CD1c-positive myeloid dendritic cell (primary cell): ENCODE measurements around the gene CIPC.

Experiments used
- DNase-seq: peaks from one replicate; pipeline ENCODE4 v3.0.0-alpha.2; 2016; ENCODE audit errors: extremely low spot score

The CIPC gene

DNA sequence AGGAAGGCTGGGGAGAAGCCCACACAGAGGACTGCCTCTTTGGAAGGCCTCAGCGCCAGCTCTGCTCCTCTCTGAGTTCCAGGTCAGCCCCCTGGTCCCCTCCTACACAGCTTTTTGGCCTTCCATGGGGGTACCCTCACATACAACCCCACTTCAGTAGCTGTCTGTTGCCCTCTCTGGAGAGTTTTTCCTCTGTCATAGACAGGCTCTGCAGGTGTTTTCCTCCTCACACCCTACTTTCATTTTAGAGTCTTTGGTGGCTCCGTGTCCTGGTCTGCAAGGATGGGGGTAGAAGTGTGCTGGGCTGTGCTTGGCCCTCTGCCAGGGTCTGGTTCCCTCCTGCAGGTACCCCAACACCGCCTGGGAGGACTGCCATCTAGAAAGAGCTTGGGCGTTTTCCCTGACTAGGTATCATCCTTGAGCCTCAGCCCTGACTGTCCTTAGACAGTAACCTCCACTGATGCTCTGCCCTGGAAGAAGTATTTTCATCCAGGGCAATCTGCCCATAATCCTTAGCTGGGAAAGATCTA is 28.5 kb downstream of the CIPC start:
- DNase-seq: no peak

DNA sequence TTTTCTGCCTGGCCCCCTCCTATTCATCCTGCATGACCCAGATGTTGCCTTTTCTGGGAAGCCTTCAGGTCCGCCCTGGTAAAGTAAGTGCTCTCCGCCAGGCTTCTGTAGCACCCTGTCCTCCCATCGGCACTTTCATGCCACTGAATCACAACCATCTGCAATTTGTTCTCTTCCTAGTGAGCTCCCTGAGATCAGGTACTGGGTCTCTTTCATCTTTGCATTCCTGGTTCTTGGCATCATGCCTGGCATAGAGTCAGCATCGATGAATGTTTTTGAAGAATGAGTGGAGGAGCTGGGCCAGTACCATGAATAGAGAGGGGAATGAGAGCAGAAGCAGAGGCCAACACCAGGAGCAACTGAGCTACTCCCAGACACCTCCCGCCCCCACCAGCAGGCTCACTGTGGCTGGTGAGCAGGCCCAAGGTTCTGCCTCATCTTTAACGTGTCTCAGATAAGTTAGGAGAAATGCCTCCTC is 30.4 kb downstream of the CIPC start:
- no peak for DNase-seq

DNA sequence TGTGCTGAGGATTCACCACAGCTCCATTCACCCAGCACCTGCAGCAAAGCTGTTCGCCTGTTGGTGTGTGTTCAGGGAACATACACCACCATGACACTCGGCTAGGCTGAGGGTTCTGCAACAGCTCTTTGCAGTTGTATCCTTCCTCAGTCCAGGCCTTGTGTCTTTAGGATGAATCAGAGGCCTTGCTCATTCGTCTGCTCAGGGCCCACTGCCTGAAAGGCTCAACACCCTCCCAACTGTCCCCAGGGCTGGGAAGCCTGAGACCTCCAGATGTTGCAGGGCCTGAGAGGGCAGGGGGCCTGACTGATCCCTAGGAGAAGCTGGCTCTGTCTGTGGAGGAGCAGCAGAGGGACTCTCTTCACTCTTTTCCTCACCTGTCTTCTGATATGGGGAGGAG is 32.3 kb downstream of the CIPC start:
- no peak for DNase-seq

DNA sequence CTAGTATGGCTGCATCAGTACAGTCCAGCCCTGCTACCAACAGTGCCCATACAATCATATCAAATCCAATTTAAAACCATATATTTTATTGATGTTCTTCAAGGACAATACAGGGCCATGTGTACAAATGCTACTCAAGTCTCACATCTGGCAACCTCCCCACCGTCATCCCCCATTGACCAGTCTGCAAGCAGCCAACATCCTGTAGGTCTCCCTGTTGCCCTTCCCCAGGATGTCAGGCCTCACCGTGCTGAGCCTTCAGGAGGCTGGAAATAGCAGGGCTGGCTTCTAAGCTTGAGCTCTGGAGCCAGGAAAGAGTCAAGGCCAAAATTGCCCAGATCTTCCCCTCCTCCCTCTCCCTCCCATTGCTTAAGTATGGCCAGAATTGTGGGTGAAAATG is 33.1 kb downstream of the CIPC start:
- no peak for DNase-seq

DNA sequence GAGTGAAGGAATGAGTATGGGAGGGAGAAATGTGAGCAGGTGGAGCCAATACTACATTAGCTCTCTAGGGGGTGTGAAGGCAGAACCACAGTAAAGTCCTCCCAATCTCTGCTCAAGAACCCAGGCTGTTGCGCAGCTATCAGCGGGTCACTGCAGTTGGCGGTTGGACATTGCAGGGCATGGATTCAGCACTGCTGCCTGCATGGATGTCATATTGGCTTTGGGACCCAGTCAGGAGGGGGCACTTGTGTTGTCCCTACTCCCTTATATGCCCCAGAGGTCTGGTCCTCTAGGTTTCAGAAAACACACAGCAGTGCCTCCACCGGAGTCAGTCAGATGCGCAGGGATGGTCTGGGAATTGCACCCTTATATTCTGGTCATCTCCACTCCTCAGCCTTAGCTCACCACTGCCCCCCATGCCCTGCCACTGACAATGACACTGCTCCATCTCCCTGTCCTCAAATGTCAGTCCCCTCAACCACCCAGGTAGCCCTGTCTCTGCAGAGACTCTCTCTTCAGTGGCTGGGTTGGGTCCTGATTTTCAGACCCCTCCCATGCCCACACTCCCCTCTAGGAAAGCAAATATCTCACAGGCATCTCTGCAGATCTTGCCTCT is 33.9 kb downstream of the CIPC start:
- DNase-seq: no peak

DNA sequence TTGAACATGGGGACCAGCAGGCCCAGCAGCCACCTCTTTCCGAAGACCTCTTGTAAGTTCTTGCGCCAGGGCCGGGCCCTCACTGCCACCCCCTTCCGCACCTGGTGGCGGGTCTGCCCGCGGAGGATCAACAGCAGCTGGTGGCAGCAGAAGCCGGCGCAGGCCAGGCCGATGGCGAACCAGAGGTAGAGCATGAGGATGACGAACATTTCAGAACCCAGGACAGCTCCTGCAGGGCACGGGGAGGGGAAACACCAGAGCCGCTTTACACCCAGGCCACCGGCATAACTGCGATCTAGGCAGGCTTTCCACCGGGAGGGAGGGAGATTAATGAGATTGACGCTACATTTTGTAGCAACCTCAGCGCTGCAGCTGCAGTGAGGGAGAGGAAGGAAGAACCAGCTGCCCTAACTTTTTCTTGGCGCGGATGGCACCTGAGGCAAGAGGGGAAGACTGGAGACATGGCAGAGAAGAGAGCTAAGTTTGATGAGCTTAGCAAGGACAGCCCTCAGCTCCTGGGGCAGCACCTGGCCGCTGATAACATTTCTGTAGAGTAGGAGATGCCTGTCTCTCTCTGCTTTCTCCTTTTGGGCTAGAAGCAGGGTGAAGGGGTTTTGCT is 35.8 kb downstream of the CIPC start:
- peak; percentile 53 for DNase-seq

DNA sequence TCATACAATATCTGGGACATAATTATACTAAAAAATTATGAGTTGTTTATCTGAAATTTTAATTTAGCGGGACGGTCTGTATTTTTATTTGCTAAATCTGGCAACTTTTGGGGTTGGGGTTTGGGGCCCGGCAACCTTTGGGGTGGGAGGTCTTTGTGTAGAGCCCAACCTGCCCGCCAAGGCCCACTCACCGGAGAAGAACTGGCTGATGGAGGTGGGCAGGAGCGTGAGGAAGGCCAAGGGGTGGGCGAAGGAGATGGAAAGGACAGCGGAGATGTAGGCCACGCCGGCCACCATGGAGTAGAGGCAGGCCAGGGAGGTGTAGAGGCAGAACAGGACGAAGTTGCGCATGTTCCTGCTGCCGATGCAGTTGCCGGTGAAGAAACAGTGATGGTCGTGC is 41.0 kb downstream of the CIPC start:
- no peak for DNase-seq

DNA sequence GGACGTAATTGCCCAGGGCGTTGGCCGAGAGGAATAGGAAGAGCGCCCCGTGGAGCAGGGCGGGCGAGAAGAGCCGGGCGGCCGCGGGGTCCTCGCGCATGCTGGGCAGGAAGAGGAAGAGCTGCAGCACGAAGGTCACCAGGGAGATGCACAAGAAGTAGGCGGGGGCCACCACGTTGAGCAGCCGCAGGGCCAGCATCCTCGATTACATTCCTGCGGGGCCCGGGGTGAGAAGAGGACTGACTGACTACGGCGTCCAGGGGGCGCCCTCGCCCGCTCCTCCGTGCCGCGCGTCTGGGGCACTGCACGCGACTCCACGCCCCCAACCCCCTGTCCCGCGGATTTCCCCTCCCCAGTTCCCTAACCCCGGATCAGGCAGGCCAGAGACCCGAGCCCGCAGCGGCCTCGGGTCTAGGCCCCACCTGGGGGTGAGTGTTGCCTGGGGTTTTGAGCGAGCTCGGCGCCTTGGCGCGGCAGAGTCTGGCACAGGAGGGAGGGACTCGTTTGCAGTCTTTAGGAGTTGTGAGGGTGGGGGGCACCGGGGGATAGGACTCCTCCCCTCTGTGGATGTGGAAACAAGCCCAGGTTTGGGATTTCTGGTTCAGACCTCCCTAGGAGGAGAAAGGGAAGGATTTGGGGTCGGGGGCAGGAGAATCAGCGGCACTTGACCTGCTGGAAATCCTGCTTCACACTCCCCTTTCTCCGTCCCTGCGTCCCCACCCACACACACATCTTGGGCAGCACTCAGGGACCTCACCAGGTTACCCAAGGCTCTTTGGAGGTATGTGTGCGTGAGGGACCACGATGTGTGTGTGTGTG is 41.7 kb downstream of the CIPC start:
- DNase-seq: peak; percentile 47

DNA sequence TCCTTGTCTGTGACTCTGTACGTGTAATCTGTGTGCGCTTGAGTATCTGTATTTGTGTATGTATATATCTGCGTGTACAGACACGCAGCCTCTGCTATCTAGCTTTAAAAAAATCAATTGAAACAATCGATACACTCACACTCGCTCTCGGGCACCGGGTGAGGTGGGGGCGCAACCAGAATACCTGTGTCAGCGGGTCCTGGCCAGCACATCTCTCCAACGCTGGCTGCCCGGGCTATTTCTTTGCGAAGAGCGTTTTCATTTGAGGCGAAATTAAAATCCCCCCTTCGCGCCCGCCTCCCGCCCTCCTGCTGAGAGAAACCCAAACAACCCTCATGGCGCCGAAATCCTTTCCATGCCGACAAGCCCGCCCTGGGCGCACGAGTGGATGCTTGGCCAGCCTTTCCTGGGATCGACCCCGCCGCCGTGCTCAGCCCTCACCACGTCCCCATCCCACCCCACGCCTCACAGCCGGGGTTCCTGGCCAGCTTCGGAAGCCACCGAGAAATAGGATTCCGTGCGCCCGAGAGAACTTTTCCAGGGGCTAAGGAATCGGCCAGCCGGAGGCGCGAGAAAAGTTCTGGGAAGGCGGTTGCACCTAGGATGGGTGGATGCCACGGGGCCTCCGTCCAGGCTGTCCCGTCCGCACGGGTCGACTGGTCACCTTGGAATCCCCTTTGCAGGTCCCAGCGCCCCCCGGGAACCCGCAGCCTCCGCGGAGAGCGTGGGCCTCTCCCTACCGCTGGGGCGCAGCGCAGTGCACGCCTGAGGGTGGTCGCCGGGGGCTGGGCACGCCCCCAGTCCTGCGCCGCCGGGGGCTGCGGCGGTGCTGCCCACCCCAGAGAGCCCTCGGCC is 42.5 kb downstream of the CIPC start:
- no peak for DNase-seq

DNA sequence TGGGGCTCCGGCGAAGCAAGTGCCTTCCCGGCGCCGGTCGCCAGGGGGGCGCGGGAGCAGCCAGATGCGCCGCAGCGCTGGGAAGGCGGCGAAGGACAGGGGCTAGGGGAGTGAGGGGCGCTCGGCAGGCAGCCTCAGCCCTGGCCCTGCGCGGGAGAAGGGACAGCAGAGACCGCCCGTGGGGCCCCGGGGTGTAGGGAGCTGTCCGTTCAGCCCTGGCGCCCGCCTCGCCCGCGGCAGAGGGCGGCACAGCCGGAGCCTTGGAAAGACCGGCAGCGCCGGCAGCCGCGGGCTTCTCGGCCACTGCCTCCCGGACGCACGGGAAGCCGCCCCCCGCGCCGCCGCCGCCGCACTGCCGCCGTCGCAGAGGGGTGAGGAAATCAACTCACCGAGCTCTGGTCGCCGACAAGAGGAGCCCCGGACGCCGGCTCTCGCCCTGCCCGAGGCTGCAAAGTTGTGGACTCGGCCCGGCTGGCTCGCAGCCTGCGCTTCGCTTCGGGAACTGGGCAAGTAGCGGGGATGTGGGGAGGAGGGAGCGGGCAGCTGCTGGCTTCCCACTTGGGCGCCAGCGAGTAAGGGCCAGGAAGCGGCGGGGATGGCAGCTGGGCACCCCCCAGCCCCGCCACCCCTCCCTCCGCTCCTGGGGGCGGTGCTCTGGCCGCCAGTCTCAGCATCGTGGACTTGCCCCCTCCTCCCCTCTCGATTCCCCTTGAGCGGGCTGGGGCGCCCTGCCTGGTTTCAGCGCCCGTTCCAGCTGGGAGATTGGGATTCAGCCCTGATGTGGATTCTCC is 43.4 kb downstream of the CIPC start, which contains the start of gene ZDHHC22:
Gene ZDHHC22 (minus strand): TSS at position 578 of the 791 bp plus-strand sequence. CDS start 2,053 bp downstream, outside the sequence.
- no peak for DNase-seq

DNA sequence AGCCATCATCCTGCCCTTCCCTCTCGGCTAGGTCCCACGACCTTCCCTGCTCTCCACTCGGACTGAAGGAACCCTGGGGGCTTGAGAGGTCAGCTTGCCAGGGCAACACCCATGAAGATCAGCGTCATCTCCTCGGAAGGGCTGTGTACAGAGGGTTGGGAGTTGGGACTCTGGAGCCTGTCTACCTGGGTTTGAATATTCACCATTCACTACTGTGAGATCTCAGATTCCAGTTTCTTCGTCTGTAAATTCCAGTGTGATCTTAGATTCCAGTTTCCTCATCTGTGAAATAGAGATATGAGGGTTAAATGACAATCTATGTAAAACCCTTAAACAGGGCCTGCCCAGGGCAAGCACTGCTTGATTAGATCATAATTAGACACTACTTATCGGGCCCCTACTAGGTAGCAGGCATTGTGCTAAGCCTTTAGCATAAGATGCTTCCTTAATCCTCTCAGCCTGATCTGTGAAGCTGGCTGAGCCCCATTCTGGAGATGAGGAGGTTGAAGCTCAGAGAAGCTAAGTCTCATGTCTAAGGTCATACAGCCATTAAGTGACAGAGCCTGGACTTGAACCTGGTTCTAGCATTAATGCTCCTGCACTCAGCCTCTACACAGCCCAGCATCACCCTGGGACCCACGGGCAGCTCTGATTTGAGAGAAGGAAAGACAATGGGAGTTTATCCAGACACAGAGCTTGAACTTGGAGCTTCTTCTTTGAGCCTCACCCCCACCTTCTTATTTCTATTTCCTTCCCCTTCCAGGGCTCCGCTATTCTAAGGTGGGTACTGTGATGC is 44.1 kb downstream of the CIPC start:
- DNase-seq: no peak

DNA sequence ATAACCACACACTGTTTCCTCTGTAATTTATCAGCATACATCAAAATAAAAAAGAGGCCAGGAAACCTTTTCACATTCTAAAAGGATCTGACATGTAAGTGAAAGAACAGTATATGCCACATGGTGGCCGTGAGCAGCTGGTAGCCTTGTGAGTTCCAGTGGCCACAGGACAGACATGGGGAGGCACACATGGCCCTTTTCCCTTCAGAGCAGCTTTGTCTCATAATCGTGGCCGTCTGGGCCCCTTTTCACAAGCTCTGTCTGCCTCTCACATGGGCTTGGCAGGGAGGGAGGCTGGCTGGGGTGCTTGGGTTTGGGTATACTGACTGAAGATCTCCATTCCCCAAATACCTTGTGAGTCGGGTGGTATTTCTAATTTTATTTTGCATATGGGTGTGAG is 45.0 kb downstream of the CIPC start:
- no peak for DNase-seq

DNA sequence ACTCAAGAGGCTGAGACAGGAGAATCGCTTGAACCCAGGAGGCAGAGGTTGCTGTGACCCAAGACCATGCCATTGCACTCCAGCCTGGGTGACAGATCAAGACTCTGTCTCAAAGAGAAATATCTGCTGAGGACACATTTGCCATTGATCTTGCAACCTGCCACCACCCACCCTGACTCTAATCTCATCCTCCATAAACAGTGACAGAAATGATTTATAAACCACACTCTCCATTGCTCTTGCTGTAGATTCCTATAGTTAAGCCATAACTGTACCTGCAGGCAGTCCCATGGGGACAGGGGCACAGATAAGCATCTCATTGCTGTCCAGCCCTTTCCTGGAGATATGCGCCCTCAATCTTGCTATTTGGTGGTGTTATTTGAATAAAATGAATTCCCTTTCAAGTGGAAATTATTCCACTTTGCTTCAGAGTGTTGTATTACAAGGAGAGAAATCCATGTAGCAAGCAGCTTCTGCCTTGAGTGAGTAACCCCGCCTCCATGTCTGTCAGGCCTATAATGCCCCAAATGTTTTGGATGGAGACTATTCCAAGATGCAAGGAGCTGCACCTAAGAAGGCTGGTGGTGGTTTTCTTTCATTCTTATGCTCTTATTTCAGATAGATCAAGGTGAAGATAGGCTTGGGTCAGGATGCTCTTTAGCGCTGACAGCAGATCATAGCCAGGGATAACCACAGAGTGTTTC is 46.5 kb downstream of the CIPC start:
- no peak for DNase-seq

DNA sequence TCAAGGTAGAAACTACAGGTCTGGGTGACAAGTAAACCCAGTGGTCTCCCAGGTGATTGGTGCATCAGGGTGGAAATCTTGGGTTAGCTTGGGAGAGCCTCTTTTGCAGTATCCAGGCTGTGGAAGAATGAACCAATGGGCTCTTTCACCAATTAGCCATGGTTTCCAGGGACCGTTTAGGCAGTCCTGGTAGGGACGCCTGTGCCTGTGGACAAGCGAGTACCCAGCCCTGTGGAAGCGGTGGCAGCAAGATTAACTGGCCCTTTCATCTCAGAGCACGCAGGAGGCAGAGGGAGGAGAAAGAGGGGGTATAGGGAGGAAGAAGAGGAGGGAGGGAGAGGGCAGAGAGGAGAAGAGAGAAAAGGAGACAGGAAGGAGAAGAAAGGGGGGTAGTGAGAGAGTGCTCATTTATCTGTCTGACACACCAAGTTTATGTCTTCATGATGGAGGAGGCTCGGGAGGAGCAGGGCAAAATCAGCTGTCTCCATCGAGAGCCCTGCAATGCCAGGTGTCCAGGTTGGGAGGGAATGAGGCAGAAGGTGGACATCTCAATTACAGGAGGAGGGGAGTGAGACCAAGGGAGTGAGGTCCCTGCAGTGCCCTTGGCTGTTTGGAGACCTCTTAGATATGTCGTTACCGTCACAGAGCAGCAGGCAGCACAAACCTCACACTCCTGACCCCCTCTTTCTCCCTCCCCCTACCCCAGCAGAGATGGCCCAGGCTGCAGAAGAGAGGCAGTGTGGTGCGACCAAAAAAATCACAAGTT is 48.1 kb downstream of the CIPC start:
- DNase-seq: no peak

DNA sequence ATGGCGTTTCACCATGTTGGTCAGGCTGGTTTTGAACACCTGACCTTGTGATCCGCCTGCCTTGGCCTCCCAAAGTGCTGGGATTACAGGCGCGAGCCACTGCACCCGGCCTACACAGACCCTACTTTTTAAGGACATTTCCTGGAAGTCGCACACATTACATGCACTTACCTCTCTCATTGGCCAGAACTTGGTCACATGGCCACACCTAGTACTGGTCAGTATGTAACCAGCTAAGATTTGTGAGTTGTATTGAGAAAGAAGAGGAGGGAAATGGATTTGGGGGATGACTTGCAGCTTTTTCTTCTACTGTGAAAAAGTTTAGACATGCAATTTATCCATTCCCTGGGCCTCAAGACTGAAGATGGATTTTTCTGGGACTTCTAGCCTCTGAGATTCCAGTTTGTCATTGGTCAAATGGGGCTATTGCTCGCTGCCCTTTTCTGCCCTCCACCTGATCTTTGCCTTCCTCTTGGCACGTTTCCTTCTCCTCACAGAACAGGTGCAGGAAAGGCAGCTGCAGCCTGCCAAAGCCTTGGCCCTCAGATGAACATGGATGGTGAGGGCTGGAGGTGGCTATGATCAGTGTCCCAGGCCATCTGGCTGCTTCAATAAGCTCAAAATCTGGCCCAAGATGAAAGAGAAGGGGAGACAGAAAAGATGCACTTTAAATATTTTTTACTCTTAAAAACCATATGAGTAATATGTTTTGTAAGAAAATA is 50.6 kb downstream of the CIPC start:
- no peak for DNase-seq

DNA sequence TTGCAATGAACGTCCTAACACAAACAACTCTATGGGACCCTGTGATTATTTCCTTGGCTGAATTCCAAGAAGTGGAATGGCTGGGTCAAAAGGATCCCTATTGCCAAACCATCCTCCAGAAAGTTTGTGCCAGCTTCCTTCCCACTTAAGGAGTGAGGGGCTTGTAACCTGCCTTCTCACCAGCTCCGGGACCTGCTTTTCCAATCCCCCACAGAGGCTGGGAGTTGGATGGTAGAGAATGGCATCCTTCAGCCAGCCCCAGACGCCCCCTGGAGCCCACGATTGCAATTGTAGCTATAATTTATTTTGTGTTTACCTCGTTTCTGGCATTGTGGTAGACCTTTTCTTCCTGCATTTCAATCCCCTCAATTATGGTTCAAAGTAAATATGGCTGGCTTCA is 53.2 kb downstream of the CIPC start:
- peak; percentile 13 for DNase-seq

DNA sequence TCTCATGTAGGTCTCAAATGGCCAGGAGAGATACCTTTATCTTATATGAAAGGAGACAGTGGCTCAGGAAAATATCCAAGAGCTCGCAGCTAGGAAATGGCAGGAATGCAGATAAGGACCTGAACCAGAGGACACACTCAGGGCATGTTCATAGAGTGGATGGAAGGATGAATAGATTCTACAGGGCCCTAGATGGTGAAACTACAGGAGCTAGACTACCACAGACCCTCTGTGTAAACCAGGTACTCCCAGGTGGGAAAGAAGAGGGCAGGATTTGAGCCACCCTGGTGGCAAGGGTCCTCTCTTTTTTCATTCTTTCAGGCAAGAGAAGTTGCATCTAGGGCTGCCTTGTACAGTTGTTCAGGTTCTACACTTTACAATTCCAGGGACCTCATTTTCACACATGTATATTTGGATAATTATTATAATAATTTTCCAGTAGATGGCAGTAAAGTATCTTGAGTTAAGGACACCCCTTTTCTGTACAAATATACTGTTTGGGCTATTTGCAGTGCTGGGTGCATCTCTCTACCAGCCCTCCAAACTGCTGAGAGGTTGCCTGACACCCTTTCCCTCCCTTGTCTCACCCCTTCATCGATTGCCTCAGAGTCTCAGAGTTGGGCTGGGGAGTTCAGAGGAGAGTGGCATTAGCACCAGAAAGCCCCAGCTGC is 54.0 kb downstream of the CIPC start:
- DNase-seq: peak; percentile 49
